ENCODE measurements around the gene SSNA1.
A peak's percentile ranks its signal among the peaks of the same experiment; 100 is the strongest.

SSNA1 gene

GRCh38 chr9:137216188-137216965, 27.9 kb downstream of the SSNA1 start:
- no peak overlapping the region for H3K27ac ChIP-seq
- DNase-seq (ENCODE audit: low read depth, low spot score), result no peak

- H3K27ac ChIP-seq, result peak overlapping the region; percentile 62
- no peak for DNase-seq (ENCODE audit: low read depth, low spot score)
Measured at GRCh38 chr9:137217276-137218211, 29.1 kb downstream of the SSNA1 start.

GRCh38 chr9:137218212-137218753, 29.8 kb downstream of the SSNA1 start:
- H3K27ac ChIP-seq, result peak overlapping the region; percentile 62
- DNase-seq (ENCODE audit: low read depth, low spot score), result no peak

- no peak for DNase-seq (ENCODE audit: low read depth, low spot score)
- no peak overlapping the region for H3K27ac ChIP-seq
Measured at GRCh38 chr9:137218754-137219271, 30.3 kb downstream of the SSNA1 start.

GRCh38 chr9:137219757-137220316, 31.4 kb downstream of the SSNA1 start:
- no peak for DNase-seq (ENCODE audit: low read depth, low spot score)
- no peak overlapping the region for H3K27ac ChIP-seq

GRCh38 chr9:137220317-137221094, 32.0 kb downstream of the SSNA1 start:
- no peak overlapping the region for H3K27ac ChIP-seq
- no peak for DNase-seq (ENCODE audit: low read depth, low spot score)

- H3K27ac ChIP-seq, result no peak overlapping the region
- no peak for DNase-seq (ENCODE audit: low read depth, low spot score)
Measured at GRCh38 chr9:137221095-137221505, 32.6 kb downstream of the SSNA1 start.

- DNase-seq (ENCODE audit: low read depth, low spot score), result no peak
- peak overlapping the region; percentile 94 for H3K27ac ChIP-seq
Measured at GRCh38 chr9:137221506-137222111, 33.1 kb downstream of the SSNA1 start.

GRCh38 chr9:137222190-137223077, 34.0 kb downstream of the SSNA1 start, which contains the start of gene RNF208:
Gene RNF208, minus strand, starts transcription at chr9:137222240. Its CDS starts 1,028 bp downstream, at chr9:137221212.
- peak within 1 kb of the TSS; percentile 94 for H3K27ac ChIP-seq
- DNase-seq (ENCODE audit: low read depth, low spot score), result no peak

- peak overlapping the region; percentile 94 for H3K27ac ChIP-seq
- peak; percentile 79 for DNase-seq (ENCODE audit: low read depth, low spot score)
Measured at GRCh38 chr9:137223078-137223970, 34.8 kb downstream of the SSNA1 start.

- DNase-seq (ENCODE audit: low read depth, low spot score), result no peak
- H3K27ac ChIP-seq, result peak within 1 kb of the TSS; percentile 94
Measured at GRCh38 chr9:137224830-137225694, 36.6 kb downstream of the SSNA1 start, which contains the start of gene CYSRT1. Gene CYSRT1, plus strand, starts transcription at chr9:137225174. Its CDS starts 448 bp downstream, at chr9:137225622.

GRCh38 chr9:137225699-137226331, 37.3 kb downstream of the SSNA1 start:
- peak overlapping the region; percentile 94 for H3K27ac ChIP-seq
- DNase-seq (ENCODE audit: low read depth, low spot score), result no peak

GRCh38 chr9:137226338-137227053, 38.0 kb downstream of the SSNA1 start:
- H3K27ac ChIP-seq, result peak overlapping the region; percentile 94
- DNase-seq (ENCODE audit: low read depth, low spot score), result no peak

GRCh38 chr9:137227054-137227852, 38.8 kb downstream of the SSNA1 start, which contains the start of gene RNF224:
Gene RNF224, plus strand, starts transcription at chr9:137227502. Its CDS starts 834 bp downstream, at chr9:137228336.
- DNase-seq (ENCODE audit: low read depth, low spot score), result no peak
- H3K27ac ChIP-seq, result peak within 1 kb of the TSS; percentile 94
